ENCODE results near the gene GINM1. TPM values are rescaled to one million over a fixed set of nuclear protein-coding genes. Genes with fewer than 3 reads are reported as not detected.

Gene GINM1
- total and polyA plus RNA-seq, 9 of the 15 experiments (the other 6 are each of a cell fraction or from before 2014, with no cell fraction given): 5.0 to 19.3 (median 14.2) TPM

GRCh38 chr6:149565527-149566409, at the start of gene GINM1 (continued):
- TF ChIP-seq SUPT5H (IDR thresholded peaks at IDR 0.05) (no peak), MCM7 (IDR thresholded peaks at IDR 0.05) (no peak; a peak in 1 of 4 replicates), RBM17 (IDR thresholded peaks at IDR 0.05; ENCODE audit: borderline replicate concordance, low read depth, low read length) (no peak), PHB2 (IDR thresholded peaks at IDR 0.05; ENCODE audit: low read depth) (no peak), HNRNPH1 (optimal IDR thresholded peaks at IDR 0.05; ENCODE audit: low read depth, low read length) (no peak), ZBTB8A (IDR thresholded peaks at IDR 0.05; ENCODE audit: partially characterized antibody) (no peak), MEIS2 (IDR thresholded peaks at IDR 0.05; ENCODE audit: partially characterized antibody) (peak; percentile 68), BDP1 (IDR thresholded peaks at IDR 0.05; ENCODE audit: insufficient read depth, insufficient read length) (no peak), ZNF408 (CRISPR knock-in tag; IDR thresholded peaks at IDR 0.05; ENCODE audit: low read depth) (no peak), ARID1B (IDR thresholded peaks at IDR 0.05) (peak; percentile 52), ZNF311 (CRISPR knock-in tag; IDR thresholded peaks at IDR 0.05) (no peak), ETS1 (conservative IDR thresholded peaks at IDR 0.05; ENCODE audit: control insufficient read depth, low read depth, low read length) (no peak; the same call in 1 of the 2 replicates), KLF16 (IDR thresholded peaks at IDR 0.05) (peak; percentile 50; the same call in 1 of the 2 replicates), SIN3A (IDR thresholded peaks at IDR 0.05; ENCODE audit: borderline replicate concordance in 2 of 2, control insufficient read depth in 1 of 2, low read depth in 2 of 2, low read length in 2 of 2) (peak; percentile 88 to 95), TCFL5 (CRISPR knock-in tag; conservative IDR thresholded peaks at IDR 0.05) (no peak), ZNF175 (CRISPR knock-in tag; IDR thresholded peaks at IDR 0.05; ENCODE audit: low read depth) (no peak), GABPA (tag; conservative IDR thresholded peaks at IDR 0.05; ENCODE audit: low read depth) (no peak; the same call in 1 of the 2 replicates), HNRNPK (IDR thresholded peaks at IDR 0.05; ENCODE audit: low read depth, low read length, poor library complexity, severe bottlenecking) (no peak), U2AF2 (optimal IDR thresholded peaks at IDR 0.05; ENCODE audit: low read depth, low read length) (no peak), MAFG (tag; conservative IDR thresholded peaks at IDR 0.05) (no peak), SIX5 (IDR thresholded peaks at IDR 0.05; ENCODE audit: borderline replicate concordance in 1 of 2, insufficient read depth in 1 of 2, low read depth in 1 of 2, low read length in 2 of 2) (no peak), EWSR1 (IDR thresholded peaks at IDR 0.05; ENCODE audit: borderline replicate concordance, low read depth, partially characterized antibody) (no peak), ESRRA (IDR thresholded peaks at IDR 0.05; ENCODE audit: borderline replicate concordance, low read depth) (peak; percentile 25; the same call in 1 of the 2 replicates), SPI1 (IDR thresholded peaks at IDR 0.05; ENCODE audit: borderline replicate concordance, low read depth, low read length) (no peak), FOSL1 (tag; conservative IDR thresholded peaks at IDR 0.05) (peak; percentile 86), CBX1 (IDR thresholded peaks at IDR 0.05; ENCODE audit: low read depth) (no peak), ZNF445 (CRISPR knock-in tag; IDR thresholded peaks at IDR 0.05; ENCODE audit: low read depth) (no peak)
- TF ChIP-seq, protein P1, sequence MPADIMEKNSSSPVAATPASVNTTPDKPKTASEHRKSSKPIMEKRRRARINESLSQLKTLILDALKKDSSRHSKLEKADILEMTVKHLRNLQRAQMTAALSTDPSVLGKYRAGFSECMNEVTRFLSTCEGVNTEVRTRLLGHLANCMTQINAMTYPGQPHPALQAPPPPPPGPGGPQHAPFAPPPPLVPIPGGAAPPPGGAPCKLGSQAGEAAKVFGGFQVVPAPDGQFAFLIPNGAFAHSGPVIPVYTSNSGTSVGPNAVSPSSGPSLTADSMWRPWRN (IDR thresholded peaks at IDR 0.05; ENCODE audit: low read depth): no peak

Measured in K562 (cell line).